GM18508 (cell line): Measurements from ENCODE around the gene MTG1.
"Not testable (repeated sequence)": the region's sequence is repeated elsewhere in the genome, so short reads cannot be mapped to it uniquely, and the experiment has no call there.

ENCODE experiments used
- ATAC-seq: cut with Tn5 transposase; IDR thresholded peaks from one replicate; pipeline ENCODE4 v1.9.1; 2021; ENCODE audit warnings: moderate number of reproducible peaks; ENCODE audit not compliant: insufficient read depth, unreplicated experiment

Gene MTG1

GRCh38 chr10:133358162-133358924 lies 35.6 kb upstream of the MTG1 start:
- no peak for ATAC-seq

GRCh38 chr10:133358925-133359310 lies 35.0 kb upstream of the MTG1 start:
- ATAC-seq: no peak

GRCh38 chr10:133359554-133359971 lies 34.4 kb upstream of the MTG1 start:
- no peak for ATAC-seq

DNA sequence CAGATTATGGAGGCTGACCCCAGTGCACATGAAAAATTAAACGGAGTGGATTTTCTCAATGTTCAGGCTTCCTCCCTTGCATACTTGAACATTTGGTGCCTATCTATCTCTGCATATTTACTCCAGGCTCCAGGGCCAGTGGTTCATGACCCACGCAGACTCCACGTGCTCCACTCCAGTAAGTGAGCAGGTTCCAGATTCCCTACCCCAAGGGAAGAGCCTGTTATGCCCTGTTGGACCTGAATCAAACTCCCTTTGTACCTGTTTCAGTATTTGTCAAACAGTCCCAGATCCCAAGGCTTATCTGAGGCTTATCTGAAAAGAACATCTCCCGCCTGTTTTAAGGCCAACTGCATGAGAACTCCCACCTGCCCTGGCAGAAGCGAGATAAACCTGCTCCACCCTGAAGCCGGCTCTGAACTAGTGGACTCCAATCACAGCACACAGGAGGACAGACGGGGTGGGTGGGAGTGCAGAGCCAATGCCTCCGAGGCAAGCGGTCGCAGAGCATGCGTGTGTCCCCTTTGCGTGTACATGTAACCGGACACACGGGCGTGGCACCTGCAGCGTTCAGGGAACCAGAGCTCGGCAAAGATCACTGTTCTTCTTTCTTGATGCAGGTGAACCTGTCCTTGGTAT lies 33.9 kb upstream of the MTG1 start:
- ATAC-seq: no peak

GRCh38 chr10:133361227-133361626 lies 32.7 kb upstream of the MTG1 start:
- ATAC-seq: no peak

DNA sequence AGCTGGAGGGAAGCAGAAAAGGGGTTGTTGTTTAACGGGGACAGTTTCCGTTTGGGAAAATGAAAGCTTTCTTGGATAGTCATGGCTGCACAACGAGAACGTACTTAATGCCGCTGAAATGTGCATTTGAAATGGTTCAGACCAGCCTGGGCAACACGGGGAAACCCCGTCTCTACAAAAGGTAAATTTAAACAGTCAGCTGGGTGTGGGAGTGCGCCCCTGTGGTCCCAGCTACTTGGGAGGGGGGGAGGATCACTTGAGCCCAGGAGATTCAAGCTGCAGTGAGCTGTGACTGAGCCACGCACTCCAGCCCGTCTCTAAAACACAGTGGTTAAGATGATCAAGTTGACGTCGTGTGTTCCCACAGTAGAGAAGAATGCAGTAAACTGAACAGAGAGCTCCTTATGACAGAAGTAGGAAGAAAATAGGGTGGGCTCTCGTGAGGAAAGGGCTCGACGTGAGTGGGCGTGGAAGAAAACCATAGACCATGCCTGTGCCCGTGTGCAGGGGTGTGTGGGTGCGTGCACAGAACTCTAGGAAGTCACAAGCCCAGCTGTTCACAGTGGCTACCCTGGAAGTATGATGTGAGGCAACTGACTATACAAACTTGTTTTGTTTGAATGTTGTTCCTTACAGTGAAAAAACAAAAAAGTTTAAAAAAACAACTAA lies 32.0 kb upstream of the MTG1 start:
- no peak for ATAC-seq

DNA sequence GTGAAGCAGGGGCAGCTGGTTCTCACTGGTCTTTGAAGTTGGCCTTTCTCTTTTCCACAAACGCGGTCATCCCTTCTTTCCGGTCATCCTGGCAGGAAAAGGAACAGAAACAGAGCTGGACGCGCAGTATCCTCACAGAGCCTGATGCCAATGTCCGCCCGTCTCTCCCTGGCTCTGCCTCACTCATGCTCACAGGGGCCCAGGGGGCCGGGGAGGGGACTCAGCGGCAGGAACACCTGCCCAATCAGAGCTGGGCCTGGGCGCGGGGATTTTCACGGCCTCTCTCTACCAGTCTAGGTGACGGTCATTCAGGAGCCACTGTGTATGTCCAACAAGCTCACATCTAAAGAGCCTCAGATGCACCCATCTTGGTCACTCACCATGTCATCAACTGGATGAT lies 31.1 kb upstream of the MTG1 start:
- no peak for ATAC-seq

DNA sequence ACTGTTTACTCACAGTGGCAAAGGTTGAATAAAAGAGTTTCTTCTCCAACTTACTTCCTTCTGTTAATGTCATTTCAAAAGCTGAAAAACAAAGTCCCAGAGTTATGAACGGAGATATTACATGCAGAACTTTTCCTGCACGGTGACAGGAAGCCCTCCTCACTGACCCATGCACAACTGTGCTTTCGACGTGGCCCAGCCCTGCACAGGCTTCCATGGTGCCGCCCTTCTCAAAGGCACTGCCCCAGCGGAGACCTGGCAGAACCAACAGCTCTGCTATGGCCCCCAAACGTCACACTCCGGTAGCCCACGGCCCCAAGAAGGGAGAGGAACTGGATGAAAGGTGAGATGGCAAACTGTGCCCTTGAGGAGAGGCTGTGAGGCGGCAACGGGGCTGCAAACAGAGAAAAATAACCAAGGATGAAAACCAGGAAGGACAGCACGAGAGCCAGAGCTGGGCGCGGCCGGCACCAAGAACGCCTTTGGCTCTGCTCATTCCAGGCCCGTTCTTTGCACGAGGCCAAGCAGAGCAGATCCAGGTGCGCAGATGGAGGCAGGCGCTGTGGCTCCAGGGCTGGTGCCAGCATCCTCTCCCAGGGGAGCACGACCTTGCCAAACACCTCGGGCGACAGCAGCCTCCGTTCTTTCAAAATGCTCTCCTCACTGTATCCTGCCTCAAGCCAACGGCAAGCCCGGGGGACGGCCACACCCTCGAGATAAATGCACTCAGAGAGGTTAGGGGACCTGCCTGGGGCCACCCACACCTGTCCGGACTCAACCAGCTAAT lies 29.1 kb upstream of the MTG1 start:
- ATAC-seq: no peak

- ATAC-seq: no peak
These were observed 28.4 kb upstream of the MTG1 start for GRCh38 chr10:133365461-133366129.

DNA sequence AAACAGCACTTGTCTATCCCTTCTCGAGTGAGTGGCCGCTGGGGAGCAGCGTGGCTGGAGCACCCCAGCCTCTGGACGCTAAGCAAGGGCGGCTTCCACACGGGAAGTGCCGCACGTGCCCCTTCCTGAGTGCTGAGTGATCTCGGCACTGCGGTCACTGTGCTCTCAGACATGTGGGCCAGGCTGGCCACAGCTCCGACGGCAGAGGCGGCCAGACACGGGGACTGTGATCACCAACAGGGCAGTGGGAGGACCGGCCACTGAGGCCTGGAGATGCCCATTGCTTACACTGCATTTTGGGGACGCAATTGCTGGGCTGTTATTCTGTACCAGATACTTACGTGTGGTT lies 27.9 kb upstream of the MTG1 start:
- no peak for ATAC-seq

DNA sequence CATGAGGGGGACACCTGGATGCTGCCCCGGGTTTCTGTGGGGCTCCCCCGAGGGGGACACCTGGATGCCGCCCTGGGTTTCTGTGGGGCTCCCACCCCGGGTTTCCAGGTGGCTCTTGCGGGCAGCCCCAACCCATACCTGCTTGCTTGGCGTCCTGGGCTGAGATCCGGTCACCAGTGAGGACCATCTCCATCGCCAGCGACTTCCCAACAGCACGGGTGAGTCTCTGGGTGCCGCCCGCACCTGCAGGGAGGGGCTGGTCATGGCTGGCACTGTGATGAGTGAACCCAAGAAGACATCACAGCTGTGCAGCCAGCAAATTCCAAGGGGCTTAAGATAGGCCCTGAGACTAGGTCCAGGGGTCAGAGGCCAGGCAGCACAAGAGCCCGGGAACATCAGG lies 27.2 kb upstream of the MTG1 start:
- ATAC-seq: no peak

- not testable (repeated sequence) for ATAC-seq
These were observed 26.5 kb upstream of the MTG1 start for GRCh38 chr10:133367461-133367860.

DNA sequence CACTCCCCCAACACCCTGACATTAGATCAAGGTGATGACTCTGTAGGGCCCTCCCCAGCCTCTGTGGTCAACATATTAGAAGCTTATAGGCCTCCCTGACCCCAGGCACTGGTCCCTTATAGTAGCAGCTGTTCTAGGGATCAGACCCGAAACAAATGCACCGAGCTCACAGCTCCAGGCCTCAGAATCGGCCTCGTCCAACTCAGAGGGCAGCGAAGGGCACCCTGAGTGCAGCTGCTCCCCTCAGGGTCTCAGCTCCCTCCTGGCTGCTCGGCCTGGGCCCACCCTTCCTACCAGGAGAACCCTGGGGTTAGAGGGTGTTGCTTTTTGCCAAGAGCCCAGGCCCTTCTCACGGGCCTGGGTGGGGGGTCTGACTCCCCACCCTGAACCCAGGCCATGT lies 25.8 kb upstream of the MTG1 start:
- no peak for ATAC-seq

- no peak for ATAC-seq
These were observed 23.7 kb upstream of the MTG1 start for GRCh38 chr10:133370030-133370786.

- ATAC-seq: no peak
These were observed 21.4 kb upstream of the MTG1 start for GRCh38 chr10:133372507-133372906.

DNA sequence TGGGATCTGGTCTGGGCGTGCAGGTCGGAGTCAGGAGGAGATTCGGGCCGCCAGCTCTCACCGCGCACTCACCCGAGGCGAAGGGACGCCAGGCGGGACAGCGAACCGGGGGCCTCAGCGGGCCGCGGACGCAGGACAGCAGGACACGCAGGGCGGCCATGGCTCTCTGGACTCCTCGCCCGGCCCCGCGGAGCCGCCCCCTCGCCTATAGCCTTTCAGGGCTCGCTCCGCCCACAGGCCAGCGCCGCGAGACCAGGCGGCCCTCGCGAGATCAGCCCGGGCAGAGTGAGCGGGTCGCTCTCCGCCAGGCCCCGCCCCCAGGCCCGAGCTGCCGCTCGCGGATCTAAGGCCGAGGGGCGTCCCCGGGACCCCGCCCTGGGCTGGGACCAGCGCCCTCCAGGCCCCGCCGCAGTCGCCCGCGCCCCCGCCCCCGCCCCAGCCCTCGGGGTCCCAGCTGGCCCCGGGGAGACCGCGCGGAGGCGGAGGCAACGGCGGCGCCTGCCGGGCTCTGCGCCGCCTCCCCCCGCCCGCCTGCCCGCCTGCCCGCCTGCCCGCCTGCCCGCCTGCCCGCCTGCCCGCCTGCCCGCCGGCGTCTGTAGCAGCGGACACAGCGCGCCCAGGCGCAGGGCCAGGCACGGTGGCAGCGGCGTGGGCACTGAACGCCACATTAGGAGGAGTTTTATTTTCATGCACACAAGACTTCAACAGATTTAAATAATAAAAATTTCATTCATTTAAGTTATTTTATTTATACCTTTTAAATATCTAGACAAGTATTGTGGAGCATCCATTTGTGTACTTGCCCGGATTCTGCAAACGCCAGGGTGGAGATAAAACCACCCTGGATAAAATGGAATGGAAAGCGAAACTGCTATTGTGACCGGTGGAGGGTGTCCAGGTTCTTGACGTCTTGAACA lies 20.5 kb upstream of the MTG1 start, which contains the start of gene ECHS1:
TSS of gene ECHS1 (minus strand) at position 181 of the 917 bp plus-strand sequence. CDS start at position 160, 21 bp downstream.
- ATAC-seq: no peak

DNA sequence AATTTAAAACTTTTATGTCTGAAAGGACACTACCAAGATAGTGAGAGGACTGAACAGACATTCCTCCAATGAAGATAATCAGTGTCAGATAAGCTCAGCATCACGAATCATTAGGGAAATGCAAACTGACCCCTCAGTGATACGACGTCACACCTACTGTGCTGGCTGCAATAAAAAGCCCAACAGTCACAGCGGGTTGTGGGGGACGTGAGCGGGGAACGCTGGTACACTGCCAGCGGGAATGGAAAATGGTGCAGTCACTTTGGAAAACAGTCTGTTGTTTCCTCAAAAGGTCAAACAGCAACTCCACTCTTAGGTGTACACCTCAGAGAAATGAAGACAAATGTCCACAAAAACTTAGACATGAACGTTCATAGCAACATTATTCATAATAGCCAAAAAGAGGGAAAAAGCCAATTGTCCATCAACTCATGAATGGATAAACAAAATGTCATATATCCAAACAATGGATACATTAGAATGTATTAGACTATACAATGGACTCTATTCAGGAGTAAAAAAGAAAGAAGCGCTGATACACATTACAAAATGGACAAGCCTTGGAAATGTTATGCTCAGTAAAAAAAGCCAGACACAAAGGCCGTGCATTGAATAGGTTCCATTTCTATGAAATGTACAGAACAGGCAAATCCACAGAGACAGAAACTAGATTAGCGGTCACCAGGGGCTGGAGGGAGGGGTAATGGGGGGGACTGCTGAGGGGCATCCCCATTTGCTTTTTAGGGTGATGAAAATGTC lies 18.4 kb upstream of the MTG1 start:
- ATAC-seq: no peak

DNA sequence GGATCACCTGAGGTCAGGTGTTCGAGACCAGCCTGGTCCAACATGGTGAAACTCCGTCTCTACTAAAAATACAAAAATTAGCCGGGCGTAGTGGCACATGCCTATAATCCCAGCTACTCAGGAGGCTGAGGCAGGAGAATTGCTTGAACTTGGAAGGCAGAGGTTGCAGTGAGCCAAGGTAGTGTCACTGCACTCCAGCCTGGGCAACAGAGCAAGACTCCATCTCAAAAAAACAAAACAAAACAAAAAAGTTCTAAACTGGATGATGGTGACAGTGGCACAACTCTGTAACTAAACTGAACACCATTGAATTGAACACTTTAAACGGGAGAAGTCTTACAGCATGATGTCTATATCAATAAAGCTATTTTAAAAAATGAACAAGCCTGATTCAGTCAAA lies 17.8 kb upstream of the MTG1 start:
- ATAC-seq: not testable (repeated sequence)
